NCI-H2029 treated with DMSO at 0.1 percent for 48 hours (cell line): Measurements from ENCODE around the gene TOMM5.

Source experiments
- DNase-seq: peaks from one replicate; lab custom pipeline; 2025; lab: John Stamatoyannopoulos, UW

The TOMM5 gene

GRCh38 chr9:37563806-37564513, 28.4 kb downstream of the TOMM5 start:
- no peak for DNase-seq

GRCh38 chr9:37562826-37563225, 29.6 kb downstream of the TOMM5 start:
- DNase-seq = no peak

- no peak for DNase-seq
These were observed 30.7 kb downstream of the TOMM5 start for GRCh38 chr9:37561682-37562081.

GRCh38 chr9:37559855-37560592, 32.4 kb downstream of the TOMM5 start:
- DNase-seq = no peak

- no peak for DNase-seq
These were observed 33.3 kb downstream of the TOMM5 start for GRCh38 chr9:37559125-37559524.

GRCh38 chr9:37555786-37556185, 36.6 kb downstream of the TOMM5 start:
- DNase-seq = no peak

GRCh38 chr9:37554318-37554717, 38.1 kb downstream of the TOMM5 start:
- no peak for DNase-seq

GRCh38 chr9:37551888-37552287, 40.5 kb downstream of the TOMM5 start:
- no peak for DNase-seq

GRCh38 chr9:37551468-37551867, 40.9 kb downstream of the TOMM5 start:
- DNase-seq = no peak

- no peak for DNase-seq
These were observed 41.6 kb downstream of the TOMM5 start for GRCh38 chr9:37550781-37551180.

- DNase-seq = no peak
These were observed 42.9 kb downstream of the TOMM5 start for GRCh38 chr9:37549527-37549926.

- DNase-seq = no peak
These were observed 45.0 kb downstream of the TOMM5 start for GRCh38 chr9:37547328-37547878.

GRCh38 chr9:37543468-37543867, 48.9 kb downstream of the TOMM5 start:
- DNase-seq = no peak

- DNase-seq = no peak
These were observed 49.5 kb downstream of the TOMM5 start for GRCh38 chr9:37542895-37543294.

GRCh38 chr9:37542488-37542887, 49.9 kb downstream of the TOMM5 start:
- DNase-seq = no peak

- DNase-seq = no peak
These were observed 50.9 kb downstream of the TOMM5 start for GRCh38 chr9:37541465-37541864.

GRCh38 chr9:37540634-37541033, 51.8 kb downstream of the TOMM5 start:
- peak; percentile 93 for DNase-seq

- no peak for DNase-seq
These were observed 52.8 kb downstream of the TOMM5 start for GRCh38 chr9:37539634-37540033.
